ENCODE results near the gene PLAGL2. TPM values are rescaled to one million over a fixed set of nuclear protein-coding genes. Genes with fewer than 3 reads are reported as not detected.

PLAGL2 gene
- total RNA-seq, 1 donor from 2014 or later, result 30.3 TPM

- intact Hi-C loops (cut with micrococcal nuclease), result no loop called here
Observed at GRCh38 chr20:32231245-32231644, 23.7 kb upstream of the PLAGL2 start.

- intact Hi-C loops (cut with micrococcal nuclease), result no loop called here
Observed at GRCh38 chr20:32230707-32231106, 23.2 kb upstream of the PLAGL2 start.

DNA sequence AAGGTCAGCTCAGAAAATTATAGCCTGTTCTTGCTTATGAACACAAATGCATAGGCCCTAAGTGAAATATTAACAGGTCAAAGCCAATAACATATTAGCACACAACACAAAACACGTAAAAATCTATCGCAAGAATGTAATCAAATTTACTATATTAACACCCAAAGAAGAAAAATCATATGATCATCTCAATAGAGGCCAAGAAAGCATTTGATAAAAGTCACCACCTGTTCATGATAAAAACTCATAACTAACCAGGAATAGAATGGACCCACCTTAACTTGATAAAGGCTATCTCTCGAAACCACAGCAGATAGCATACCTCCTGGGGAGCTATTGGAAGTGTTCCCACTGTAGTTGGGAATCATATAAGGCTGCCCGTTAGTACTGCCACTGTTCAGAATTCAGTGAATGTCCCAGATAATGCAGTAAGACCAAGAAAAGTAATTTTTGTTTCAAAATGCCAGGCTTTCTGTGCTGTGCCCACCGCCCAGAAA lies 21.8 kb upstream of the PLAGL2 start:
- intact Hi-C loops (cut with micrococcal nuclease), result no loop called here

DNA sequence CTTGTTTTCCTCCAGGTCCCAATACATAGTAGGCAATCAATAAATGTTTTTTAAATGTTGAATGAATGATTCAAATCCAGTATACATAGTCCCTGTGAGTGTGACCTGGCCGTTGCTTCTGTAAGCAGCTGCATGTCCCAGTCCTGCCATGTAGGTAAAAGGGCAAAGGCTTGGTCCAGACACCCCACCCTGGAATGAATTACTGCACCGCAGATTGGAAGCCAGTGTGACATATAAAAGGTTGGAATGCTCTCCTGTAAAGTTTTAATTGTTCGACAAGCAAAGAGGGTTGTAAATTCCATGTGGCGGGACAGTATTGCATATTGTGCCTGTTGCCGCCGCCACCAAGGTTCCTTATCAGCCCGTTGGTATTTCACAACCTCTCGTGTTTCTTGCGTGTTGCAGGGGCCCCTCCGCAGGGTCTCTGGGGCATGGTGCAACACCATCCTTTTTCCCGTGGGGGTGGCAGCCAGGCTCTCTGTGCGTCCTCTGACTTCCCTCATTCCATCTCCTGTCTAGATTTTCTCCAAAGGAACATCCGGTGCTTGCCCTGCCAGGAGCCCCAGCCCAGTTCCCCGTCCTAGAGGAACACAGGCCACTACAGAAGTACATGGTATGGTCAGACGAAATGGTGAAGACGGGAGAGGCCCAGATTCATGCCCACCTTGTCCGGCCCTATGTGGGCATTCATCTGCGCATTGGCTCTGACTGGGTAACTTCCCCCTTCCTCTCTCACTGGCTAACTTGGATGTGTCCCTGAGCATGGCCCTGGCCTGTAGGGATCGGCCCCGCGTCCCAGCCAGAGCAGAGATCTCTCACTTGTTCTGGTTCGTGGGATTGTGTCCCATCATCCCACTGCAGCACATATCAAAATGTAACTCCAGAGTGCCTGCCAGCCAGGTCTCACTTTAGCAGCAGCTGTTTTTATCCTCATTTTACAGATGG lies 20.5 kb upstream of the PLAGL2 start:
- intact Hi-C loops (cut with micrococcal nuclease), result no loop called here

GRCh38 chr20:32227306-32227705 lies 19.8 kb upstream of the PLAGL2 start:
- intact Hi-C loops (cut with micrococcal nuclease), result no loop called here

GRCh38 chr20:32226391-32226790 lies 18.8 kb upstream of the PLAGL2 start:
- intact Hi-C loops (cut with micrococcal nuclease), result no loop called here

DNA sequence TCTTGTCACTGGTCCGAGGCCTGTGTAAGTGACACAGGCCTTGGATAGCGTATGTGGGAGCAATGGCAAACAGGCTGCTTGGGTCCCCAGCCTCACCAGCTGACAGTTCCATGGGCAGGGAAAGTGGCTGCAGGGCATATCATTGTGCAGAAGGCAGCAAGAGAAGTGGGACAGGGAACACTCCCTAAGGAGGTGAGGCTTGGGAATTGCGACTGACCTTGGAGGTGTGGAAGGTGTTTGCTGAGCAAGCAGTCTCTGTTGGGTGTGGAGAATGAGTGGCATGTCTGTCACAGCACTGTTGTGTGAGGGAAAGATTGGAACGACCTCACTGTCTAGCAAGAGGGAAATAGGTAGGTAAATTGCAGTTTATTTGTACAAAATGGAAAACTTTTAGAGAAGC lies 16.9 kb upstream of the PLAGL2 start:
- intact Hi-C loops (cut with micrococcal nuclease), result no loop called here

GRCh38 chr20:32218156-32218900 lies 10.8 kb upstream of the PLAGL2 start:
- intact Hi-C loops (cut with micrococcal nuclease), result no loop called here

DNA sequence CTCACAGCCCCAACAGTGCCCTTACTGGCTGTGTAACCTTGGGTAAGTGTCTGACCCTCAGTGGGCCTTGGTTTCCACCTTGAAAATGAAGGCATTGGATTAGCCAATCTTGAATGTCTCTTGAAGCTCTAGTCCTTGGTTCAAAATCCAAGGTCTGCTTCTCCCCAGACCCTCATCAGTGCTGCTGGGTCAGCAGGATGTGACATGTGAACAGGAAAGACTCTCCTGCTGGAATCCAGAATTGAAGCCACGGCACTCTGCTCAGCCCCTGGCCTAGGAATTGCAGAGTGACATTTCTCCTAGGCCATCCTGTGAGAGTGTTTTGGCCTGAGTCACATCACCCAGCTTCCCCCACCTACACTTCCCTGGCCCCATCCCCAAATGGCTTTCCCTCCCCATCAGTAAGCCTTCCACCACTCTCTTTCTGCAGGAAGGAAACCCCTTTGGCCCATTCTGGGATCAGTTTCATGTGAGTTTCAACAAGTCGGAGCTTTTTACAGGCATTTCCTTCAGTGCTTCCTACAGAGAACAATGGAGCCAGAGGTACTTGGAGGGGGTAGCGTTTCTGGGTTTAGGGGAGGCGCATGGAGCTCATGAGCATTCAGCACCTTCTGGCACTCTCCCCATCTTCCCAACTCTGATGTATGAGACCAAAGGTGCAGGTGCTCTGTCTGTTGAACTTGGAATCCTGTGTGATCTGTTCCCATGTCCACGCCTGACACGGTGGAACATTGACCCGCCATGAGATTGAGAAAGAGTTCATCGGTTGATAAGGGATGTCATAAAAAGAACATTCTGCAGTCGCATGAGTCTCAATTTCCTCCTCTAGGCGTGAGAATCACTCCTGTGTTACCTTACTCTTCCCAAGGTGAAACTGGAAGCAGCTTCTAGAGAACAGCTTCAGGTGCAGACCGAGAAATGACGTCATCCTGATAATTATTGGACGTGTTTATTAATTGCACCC lies 8.9 kb upstream of the PLAGL2 start:
- intact Hi-C loops (cut with micrococcal nuclease), result no loop called here

DNA sequence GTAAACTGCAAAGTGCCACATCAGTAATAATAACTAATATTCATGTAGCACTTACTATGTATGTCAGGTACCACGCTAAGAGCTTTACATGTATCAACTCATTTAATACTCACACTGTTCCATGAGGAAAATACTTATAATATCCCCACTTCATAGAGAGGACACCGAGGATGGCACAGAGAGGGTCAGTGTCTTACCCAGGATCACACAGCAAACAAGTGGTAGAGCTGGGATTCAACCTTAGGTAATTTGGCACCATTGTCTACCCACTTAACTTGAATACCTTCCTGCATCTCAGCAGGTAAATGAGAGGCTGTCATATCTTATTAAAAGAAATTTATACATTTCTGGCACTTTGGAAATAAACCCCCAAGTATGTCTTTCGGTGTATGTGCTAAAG lies 8.2 kb upstream of the PLAGL2 start:
- intact Hi-C loops (cut with micrococcal nuclease), result no loop called here

DNA sequence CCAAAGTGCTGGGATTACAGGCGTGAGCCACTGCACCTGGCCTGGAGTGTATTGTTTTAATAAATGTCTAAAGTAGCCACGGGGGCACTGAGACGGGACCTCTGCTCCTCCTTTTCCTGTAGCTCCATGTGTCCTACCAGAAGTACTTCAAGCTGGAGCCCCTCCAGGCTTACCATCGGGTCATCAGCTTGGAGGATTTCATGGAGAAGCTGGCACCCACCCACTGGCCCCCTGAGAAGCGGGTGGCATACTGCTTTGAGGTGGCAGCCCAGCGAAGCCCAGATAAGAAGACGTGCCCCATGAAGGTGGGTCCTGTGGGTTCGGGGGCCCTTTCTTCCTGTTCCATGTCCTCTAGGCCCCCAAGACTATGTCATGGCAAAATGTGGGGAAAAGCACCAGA lies 7.6 kb upstream of the PLAGL2 start:
- intact Hi-C loops (cut with micrococcal nuclease), result no loop called here

DNA sequence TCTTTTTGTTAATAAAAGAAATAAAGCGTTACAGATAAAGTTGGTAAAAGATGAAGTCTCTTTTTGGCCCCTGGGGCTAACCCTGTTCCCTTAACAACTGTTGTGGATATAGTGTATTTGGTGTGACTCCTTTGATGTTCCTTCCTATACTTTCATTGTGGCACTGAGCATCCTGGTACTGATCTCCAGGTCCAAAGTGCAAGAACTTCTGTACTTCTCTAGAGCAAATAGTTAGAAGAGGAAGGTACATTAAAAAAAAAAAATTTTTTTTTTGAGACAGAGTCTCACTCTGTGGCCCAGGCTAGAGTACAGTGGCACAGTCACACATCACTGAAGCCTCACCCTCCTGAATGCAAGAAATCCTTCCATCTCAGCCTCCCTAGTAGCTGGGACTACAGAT lies 6.3 kb upstream of the PLAGL2 start:
- intact Hi-C loops (cut with micrococcal nuclease), result no loop called here

- intact Hi-C loops (cut with micrococcal nuclease), result loop anchor here (5.0 kb wide), 2 partner anchors 258 to 277 kb away; partner anchors contain the start of gene PDRG1
Observed at GRCh38 chr20:32209850-32210605, 2.5 kb upstream of the PLAGL2 start.

- intact Hi-C loops (cut with micrococcal nuclease), result loop anchor here (5.0 kb wide), 2 partner anchors 256 to 279 kb away; partner anchors contain the start of gene PDRG1
Observed at GRCh38 chr20:32208499-32209154, 1.1 kb upstream of the PLAGL2 start.

DNA sequence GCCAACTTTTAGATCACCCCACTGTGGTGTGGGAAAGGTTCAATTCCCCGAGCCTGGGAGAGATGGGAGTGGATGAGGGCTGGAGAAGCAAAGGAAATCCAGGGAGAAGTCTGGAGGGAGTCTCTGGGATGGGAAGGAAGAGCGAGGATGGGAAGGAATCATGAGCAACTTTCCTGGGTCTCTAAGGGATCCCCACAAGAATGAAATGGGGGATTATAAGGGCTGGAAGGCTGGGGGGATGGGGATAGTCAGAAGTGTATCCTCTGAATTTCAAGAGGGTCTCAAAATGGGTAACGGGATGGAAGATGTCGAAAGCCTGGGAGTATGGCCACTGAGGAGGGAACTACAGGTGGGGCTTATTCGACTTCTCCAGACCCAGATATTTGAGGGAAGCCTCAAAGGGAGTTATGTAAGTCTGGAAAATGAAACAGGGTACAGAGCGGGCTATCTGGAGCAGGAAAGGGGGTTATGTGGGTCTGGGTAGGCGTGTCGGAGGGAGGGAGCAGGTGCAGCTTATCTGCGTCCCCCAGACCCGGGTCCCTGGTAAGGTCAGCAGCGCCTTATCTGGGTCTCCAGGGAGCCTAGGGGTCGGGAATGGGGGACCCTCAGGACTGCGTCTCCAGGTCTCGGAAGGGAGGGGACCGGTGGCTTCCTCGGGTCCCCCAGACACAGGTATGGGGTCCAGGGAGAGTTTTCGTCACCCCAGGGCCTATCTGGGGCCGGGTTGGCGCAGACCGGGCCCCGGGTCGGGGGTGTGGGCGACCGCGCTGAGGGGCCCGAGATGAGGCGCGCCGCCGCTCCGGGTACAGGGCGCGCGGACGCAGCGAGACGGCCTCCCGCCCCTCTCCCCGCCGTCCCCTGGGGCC lies 550 bp downstream of the PLAGL2 start:
- intact Hi-C loops (cut with micrococcal nuclease), result loop anchor here (1.0 to 5.0 kb wide), 6 partner anchors 42 to 280 kb away; partner anchors contain the start of genes ASXL1, PDRG1 and TM9SF4

DNA sequence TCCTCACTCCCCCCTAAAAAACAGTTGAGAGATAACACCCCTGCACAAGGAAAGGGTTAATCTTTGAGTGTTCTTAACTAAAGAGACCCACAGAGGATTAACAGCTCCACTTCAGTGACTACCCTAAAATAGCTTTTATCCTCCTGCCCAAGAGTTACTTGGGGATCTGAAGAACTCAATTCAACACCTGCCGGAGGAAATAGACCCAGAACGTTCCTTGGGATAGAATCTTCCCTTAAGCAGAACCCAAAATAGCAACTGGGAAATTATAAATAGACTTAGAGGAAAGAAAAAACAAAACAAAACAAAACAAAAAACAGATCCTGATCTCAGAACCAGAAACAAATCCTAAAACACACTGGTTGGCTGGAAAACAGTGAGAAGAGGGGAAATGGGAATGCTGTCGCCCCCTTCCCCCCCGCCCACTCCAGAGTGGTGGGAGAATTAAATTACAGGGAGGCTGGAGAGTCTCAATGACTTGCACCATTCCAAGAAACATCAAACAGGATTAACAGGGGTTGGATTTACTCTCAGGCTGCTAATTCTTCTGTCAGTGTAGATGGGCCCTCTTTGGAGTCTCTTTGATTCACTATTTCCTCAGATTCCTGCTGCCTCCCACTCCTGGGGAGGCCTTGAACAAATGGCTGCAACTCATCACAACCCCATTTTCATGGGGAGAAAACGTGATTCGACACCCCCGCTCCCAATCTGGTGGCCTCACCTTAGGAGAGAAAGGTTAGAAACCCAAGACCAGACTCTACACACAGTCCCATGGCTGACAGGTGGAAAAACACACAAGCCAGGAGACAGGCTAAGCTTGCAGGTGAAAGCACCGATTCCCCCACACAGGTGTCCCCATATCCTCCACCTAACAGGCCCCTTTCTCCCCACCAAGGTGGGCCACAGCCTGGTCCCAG lies 1.4 kb downstream of the PLAGL2 start:
- intact Hi-C loops (cut with micrococcal nuclease), result loop anchor here (2.0 to 5.0 kb wide), 3 partner anchors 43 to 281 kb away; partner anchors contain the start of gene PDRG1

DNA sequence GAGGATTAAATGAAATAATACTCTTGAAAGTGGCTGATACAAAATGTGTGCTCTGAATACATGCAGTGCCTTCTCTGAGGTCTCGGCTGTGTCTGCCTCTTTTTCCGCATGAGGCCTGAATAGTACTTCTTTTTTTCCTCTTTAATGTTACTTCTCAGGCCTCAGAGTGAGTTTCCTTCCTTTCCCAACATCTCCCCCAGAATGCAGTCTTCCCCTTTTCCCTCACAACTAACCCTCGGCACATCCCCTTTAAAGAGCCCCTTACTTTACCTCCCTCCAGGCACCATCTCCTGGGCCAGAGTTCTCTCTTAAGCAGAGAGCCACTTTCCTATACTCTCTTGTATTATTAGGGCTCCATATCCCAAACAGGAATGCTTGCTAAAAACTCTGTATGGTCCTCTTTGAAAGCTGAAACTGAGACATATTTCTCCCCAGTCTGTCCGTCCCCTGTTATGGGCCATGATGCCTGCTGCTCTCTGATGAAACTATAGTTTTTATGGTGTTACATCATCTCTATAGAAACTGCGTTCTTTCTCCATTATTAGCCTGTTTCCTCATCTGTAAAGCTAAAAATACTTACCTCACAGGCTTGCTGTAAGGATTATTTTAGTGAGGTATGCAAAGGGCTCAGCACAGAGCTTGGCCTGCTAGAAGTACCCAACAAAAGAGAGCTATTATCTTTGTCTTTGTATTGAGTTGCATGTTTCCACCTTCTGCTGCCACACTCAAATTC lies 2.3 kb downstream of the PLAGL2 start:
- intact Hi-C loops (cut with micrococcal nuclease), result loop anchor here (5.0 kb wide), 2 partner anchors 253 to 282 kb away; partner anchors contain the start of gene PDRG1
